HEK293T (cell line): ENCODE data around the gene SLFN11.

Experiments used
- ARNT ChIP-seq: fragments of 450-650 bp; IDR thresholded peaks from 2 replicates; pipeline ENCODE4 v1.6.1; 2017; ENCODE audit warnings: mild to moderate bottlenecking
- FOXK2 ChIP-seq: fragments of 450-650 bp; IDR thresholded peaks from 2 replicates; pipeline ENCODE4 v1.6.1; 2016; ENCODE audit warnings: mild to moderate bottlenecking
- FOXM1 ChIP-seq: fragments of 450-650 bp; IDR thresholded peaks from 2 replicates; pipeline ENCODE4 v1.6.1; 2017; ENCODE audit warnings: mild to moderate bottlenecking, borderline replicate concordance
- LEF1 ChIP-seq: fragments of 450-650 bp; IDR thresholded peaks from 2 replicates; pipeline ENCODE4 v1.6.1; 2017; ENCODE audit warnings: mild to moderate bottlenecking, borderline replicate concordance
- SP1 ChIP-seq: fragments of 450-650 bp; IDR thresholded peaks from 2 replicates; pipeline ENCODE4 v1.6.1; 2017

GRCh38 chr17:35377068-35377467 is 3.6 kb upstream of the SLFN11 start:
- no peak for TF ChIP-seq SP1
- no peak for TF ChIP-seq ARNT
- no peak for TF ChIP-seq FOXM1
- TF ChIP-seq FOXK2: no peak
- no peak for TF ChIP-seq LEF1
